Breast epithelium (tissue), 4 donors: Measurements from ENCODE around the gene KRT2. TPM values are rescaled to one million over a fixed set of nuclear protein-coding genes. Genes with fewer than 3 reads are reported as not detected.

Experiments used
- DNase-seq, 2 donors: peaks; one replicate each; pipeline ENCODE4 v3.0.0-alpha.2; 2019; ENCODE audit warnings: low spot score in 2 of 2
- H3K27ac ChIP-seq, 2 donors: fragments of 200-600 bp; sonication (generic) in 1 of 2; one replicate each; pipeline ENCODE4 v1.5.1; 2016 to 2019; ENCODE audit warnings: mild to moderate bottlenecking in 1 of 2
- H3K27me3 ChIP-seq, 2 donors: fragments of 200-600 bp; sonication (generic) in 1 of 2; one replicate each; pipeline versions ENCODE4 v1.5.1 to v1.6.0; 2017 to 2019; ENCODE audit warnings: control low read depth in 1 of 2, mild to moderate bottlenecking in 1 of 2
- H3K36me3 ChIP-seq: fragments of 200-600 bp; one replicate; pipeline ENCODE4 v1.5.1; 2019
- H3K4me1 ChIP-seq, 2 donors: fragments of 200-600 bp; sonication (generic); one replicate each; pipeline ENCODE4 v1.5.1; 2016 to 2019; ENCODE audit warnings: control low read depth in 1 of 2
- H3K4me3 ChIP-seq, 3 donors: fragments of 200-600 bp; sonication (generic); 1 replicate in 2 of 3; 2 replicates in 1 of 3; pipeline ENCODE4 v1.5.1; 2016 to 2019; ENCODE audit warnings: mild to moderate bottlenecking in 3 of 3, moderate library complexity in 2 of 3
- H3K9me3 ChIP-seq, 2 donors: fragments of 200-600 bp; sonication (generic) in 1 of 2; one replicate each; pipeline ENCODE4 v1.5.1; 2016 to 2019; ENCODE audit warnings: control low read depth in 1 of 2
- CTCF ChIP-seq, 3 donors: fragments of 450-650 bp; IDR thresholded peaks; one replicate each; pipeline ENCODE4 v1.5.1; 2016 to 2017; ENCODE audit warnings: antibody characterized with exemption in 3 of 3, mild to moderate bottlenecking in 3 of 3, moderate library complexity in 3 of 3
- POLR2A ChIP-seq: fragments of 450-650 bp; IDR thresholded peaks from one replicate; pipeline ENCODE4 v1.6.1; 2016; ENCODE audit warnings: antibody characterized with exemption, mild to moderate bottlenecking, moderate library complexity
- POLR2AphosphoS5 ChIP-seq, 3 donors: sonication (generic); formaldehyde crosslinking; IDR thresholded peaks; one replicate each; pipeline ENCODE4 v1.6.1; 2017; ENCODE audit warnings: antibody characterized with exemption in 3 of 3
- intact Hi-C: fragments of 100-400 bp; cut with DNase I; formaldehyde crosslinking; loops from one replicate; pipeline ENCODE4 v1.15.1; 2023; ENCODE audit warnings: low total_unique reads
- total RNA-seq, 3 donors: library from RNA; depleted of rRNA; stranded (reverse); fragments of >200 nt; gene quantifications; one replicate each; pipeline ENCODE4 v1.1.0, GENCODE V29; 2016

The KRT2 gene
- total RNA-seq, 3 donors from 2014 or later = not detected

- TF ChIP-seq CTCF (IDR thresholded peaks at IDR 0.05) = no peak
- no peak for TF ChIP-seq POLR2AphosphoS5 (IDR thresholded peaks at IDR 0.05)
- H3K4me3 ChIP-seq = no peak overlapping the region
- H3K27ac ChIP-seq = no peak overlapping the region
- H3K9me3 ChIP-seq = no peaks in the 10 kb centered on the region
- no peaks in the 10 kb centered on the region for H3K36me3 ChIP-seq
- no peaks in the 10 kb centered on the region for H3K4me1 ChIP-seq
- H3K27me3 ChIP-seq = peaks cover 0 to 22% of the 10 kb centered on the region in 2 donors
- DNase-seq = no peak
- intact Hi-C loops = no loop called here
Measured at GRCh38 chr12:52606096-52606495, 45.9 kb downstream of the KRT2 start.

GRCh38 chr12:52605542-52605941, 46.5 kb downstream of the KRT2 start:
- Histone ChIP-seq H3K27ac (no peak overlapping the region), H3K9me3 (no peaks in the 10 kb centered on the region), H3K4me1 (no peaks in the 10 kb centered on the region), H3K36me3 (no peaks in the 10 kb centered on the region), H3K4me3 (no peak overlapping the region), H3K27me3 (peaks cover 0 to 23% of the 10 kb centered on the region in 2 donors)
- no peak for DNase-seq
- intact Hi-C loops = no loop called here
- no peak for TF ChIP-seq CTCF (IDR thresholded peaks at IDR 0.05)
- no peak for TF ChIP-seq POLR2A
- TF ChIP-seq POLR2AphosphoS5 (IDR thresholded peaks at IDR 0.05) = no peak

- TF ChIP-seq POLR2AphosphoS5 (IDR thresholded peaks at IDR 0.05) (no peak), CTCF (IDR thresholded peaks at IDR 0.05) (no peak), POLR2A (no peak)
- intact Hi-C loops = no loop called here
- peaks cover 0 to 25% of the 10 kb centered on the region in 2 donors for H3K27me3 ChIP-seq
Measured at GRCh38 chr12:52604859-52605258, 47.2 kb downstream of the KRT2 start.

GRCh38 chr12:52603314-52603713, 48.7 kb downstream of the KRT2 start:
- intact Hi-C loops = no loop called here
- Histone ChIP-seq H3K36me3 (no peaks in the 10 kb centered on the region), H3K27me3 (peaks cover 0 to 36% of the 10 kb centered on the region in 2 donors), H3K4me1 (no peaks in the 10 kb centered on the region), H3K4me3 (no peak overlapping the region), H3K9me3 (no peaks in the 10 kb centered on the region), H3K27ac (no peak overlapping the region)
- DNase-seq = no peak
- no peak for TF ChIP-seq POLR2A
- TF ChIP-seq CTCF (IDR thresholded peaks at IDR 0.05) = no peak
- no peak for TF ChIP-seq POLR2AphosphoS5 (IDR thresholded peaks at IDR 0.05)

More at GRCh38 chr12:52604859-52605258, 47.2 kb downstream of the KRT2 start:
- Histone ChIP-seq H3K27ac (no peak overlapping the region), H3K9me3 (no peaks in the 10 kb centered on the region), H3K4me1 (no peaks in the 10 kb centered on the region), H3K4me3 (no peak overlapping the region), H3K36me3 (no peaks in the 10 kb centered on the region)
- DNase-seq = no peak

- TF ChIP-seq CTCF (IDR thresholded peaks at IDR 0.05) = no peak
- TF ChIP-seq POLR2AphosphoS5 (IDR thresholded peaks at IDR 0.05) = no peak
- no peak for TF ChIP-seq POLR2A
- H3K9me3 ChIP-seq = no peaks in the 10 kb centered on the region
- intact Hi-C loops = no loop called here
- H3K27ac ChIP-seq = no peak overlapping the region
- H3K4me3 ChIP-seq = no peak overlapping the region
- peaks cover 0 to 36% of the 10 kb centered on the region in 2 donors for H3K27me3 ChIP-seq
- no peaks in the 10 kb centered on the region for H3K4me1 ChIP-seq
- H3K36me3 ChIP-seq = no peaks in the 10 kb centered on the region
- DNase-seq = no peak
Measured at GRCh38 chr12:52602552-52602951, 49.5 kb downstream of the KRT2 start.
